Stimulated activated CD4-positive, alpha-beta T cell treated with anti-CD3 and anti-CD28 coated beads, Interleukin-1b, Interleukin-23, amount 100 ng/mL, for 1 hour (primary cell): ENCODE data around the gene CENPL.

Experiments
- DNase-seq, 2 donors: peaks; one replicate each; pipeline ENCODE4 v3.0.0-alpha.2; 2020; ENCODE audit warnings: low read depth in 2 of 2

The CENPL gene

DNA sequence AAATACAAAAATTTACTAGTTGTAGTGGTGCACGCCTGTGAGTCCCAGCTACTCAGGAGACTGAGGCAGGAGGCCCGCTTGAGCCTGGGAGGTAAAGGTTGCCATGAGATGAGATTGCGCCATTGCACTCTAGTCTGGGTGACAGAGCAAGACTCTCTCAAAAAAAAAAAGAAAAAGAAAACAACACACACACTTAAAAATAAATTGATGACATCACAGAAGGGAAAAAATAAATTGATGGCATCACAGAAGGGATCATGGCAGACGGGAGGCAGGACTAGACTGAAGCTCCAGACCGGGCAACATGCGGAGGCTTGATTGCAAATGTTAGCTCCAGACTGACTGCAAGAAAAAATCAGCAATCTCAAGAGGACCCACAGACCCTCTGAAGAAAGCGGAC is 66.6 kb downstream of the CENPL start:
- DNase-seq, result no peak

GRCh38 chr1:173757666-173758065 is 67.0 kb downstream of the CENPL start:
- no peak for DNase-seq

DNA sequence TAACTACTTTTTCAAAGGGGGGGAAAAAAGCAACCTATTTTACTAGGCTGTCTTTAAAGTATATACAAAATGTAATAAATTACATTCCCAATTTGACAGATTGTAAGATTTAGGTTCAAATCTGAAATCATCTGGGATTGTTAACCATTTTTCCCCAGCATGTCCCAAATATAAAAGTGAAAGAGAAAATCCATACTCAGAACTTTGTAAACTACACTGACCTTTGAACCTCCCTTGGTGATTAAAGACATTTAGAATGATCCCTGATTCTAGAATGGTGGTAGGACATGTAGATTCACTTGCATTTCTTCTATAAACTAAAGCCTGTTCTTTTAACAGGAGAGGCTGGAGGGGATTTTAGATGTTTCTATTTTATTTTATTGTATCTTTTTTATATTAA is 70.9 kb downstream of the CENPL start:
- DNase-seq, result no peak
